ENCODE data around the gene PAQR6.

- TF ChIP-seq CTCF (conservative IDR thresholded peaks at IDR 0.05; ENCODE audit: low read depth, low read length) = no peak
- no peak for TF ChIP-seq EZH2 (IDR thresholded peaks at IDR 0.05; ENCODE audit: borderline replicate concordance, low read depth, low read length, poor library complexity, severe bottlenecking)
Measured at GRCh38 chr1:156253634-156254033, 5.8 kb upstream of the PAQR6 start.

Measured in A673 (cell line).